ENCODE measurements around the gene BAZ1A.
"Not testable (repeated sequence)": the region's sequence is repeated elsewhere in the genome, so short reads cannot be mapped to it uniquely, and the experiment has no call there.

BAZ1A gene

GRCh38 chr14:34780646-34781045, 94.5 kb downstream of the BAZ1A start:
- DNase-seq = no peak

- no peak for DNase-seq
Measured at GRCh38 chr14:34778744-34779143, 96.4 kb downstream of the BAZ1A start.

- no peak for DNase-seq
Measured at GRCh38 chr14:34776611-34777010, 98.5 kb downstream of the BAZ1A start.

- DNase-seq = no peak
Measured at GRCh38 chr14:34775922-34776321, 99.2 kb downstream of the BAZ1A start.

GRCh38 chr14:34775342-34775741, 99.8 kb downstream of the BAZ1A start:
- no peak for DNase-seq

- DNase-seq = no peak
Measured at GRCh38 chr14:34770901-34771300, 104.3 kb downstream of the BAZ1A start.

- DNase-seq = no peak
Measured at GRCh38 chr14:34766606-34767005, 108.6 kb downstream of the BAZ1A start.

- no peak for DNase-seq
Measured at GRCh38 chr14:34766060-34766459, 109.1 kb downstream of the BAZ1A start.

- DNase-seq = peak in 1 of 3 donors; percentile 15
Measured at GRCh38 chr14:34755215-34755614, 119.9 kb downstream of the BAZ1A start.

GRCh38 chr14:34754687-34755086, 120.5 kb downstream of the BAZ1A start:
- DNase-seq = peak in 1 of 3 donors; percentile 12

- DNase-seq = peak in 2 of 3 donors; percentile 47 to 49
Measured at GRCh38 chr14:34750670-34751069, 124.5 kb downstream of the BAZ1A start.

- no peak for DNase-seq
Measured at GRCh38 chr14:34750233-34750632, 124.9 kb downstream of the BAZ1A start.

GRCh38 chr14:34749408-34749807, 125.8 kb downstream of the BAZ1A start:
- no peak for DNase-seq

GRCh38 chr14:34742270-34743115, 132.7 kb downstream of the BAZ1A start:
- no peak for DNase-seq

GRCh38 chr14:34741840-34742239, 133.3 kb downstream of the BAZ1A start:
- no peak for DNase-seq

- peak in 2 of 3 donors; percentile 17 to 38 for DNase-seq
Measured at GRCh38 chr14:34740139-34740538, 135.0 kb downstream of the BAZ1A start.

GRCh38 chr14:34737079-34737478, 138.1 kb downstream of the BAZ1A start:
- not testable (repeated sequence) for DNase-seq

- DNase-seq = no peak
Measured at GRCh38 chr14:34733245-34733644, 141.9 kb downstream of the BAZ1A start.

- no peak for DNase-seq
Measured at GRCh38 chr14:34732802-34733201, 142.4 kb downstream of the BAZ1A start.

- no peak for DNase-seq
Measured at GRCh38 chr14:34723867-34724266, 151.3 kb downstream of the BAZ1A start.

GRCh38 chr14:34722723-34723545, 152.2 kb downstream of the BAZ1A start:
- peak; percentile 59 to 72 (median 59) for DNase-seq

GRCh38 chr14:34721129-34721528, 154.0 kb downstream of the BAZ1A start:
- no peak for DNase-seq

GRCh38 chr14:34718750-34719304, 156.3 kb downstream of the BAZ1A start:
- no peak for DNase-seq
